GM18868 (cell line): ENCODE measurements around the gene POGZ.

ENCODE experiments used
- ATAC-seq: cut with Tn5 transposase; IDR thresholded peaks from one replicate; pipeline ENCODE4 v1.9.1; 2021; ENCODE audit warnings: mild to moderate bottlenecking, moderate library complexity; ENCODE audit not compliant: unreplicated experiment

Gene POGZ

GRCh38 chr1:151373196-151373595 lies 86.1 kb downstream of the POGZ start:
- no peak for ATAC-seq

- no peak for ATAC-seq
These were observed 87.0 kb downstream of the POGZ start, which contains the start of gene SELENBP1 for GRCh38 chr1:151372058-151372934. Gene SELENBP1, minus strand, starts transcription at chr1:151372705. Its CDS starts 64 bp downstream, at chr1:151372641.

GRCh38 chr1:151371370-151372057 lies 87.8 kb downstream of the POGZ start:
- no peak for ATAC-seq

- no peak for ATAC-seq
These were observed 88.9 kb downstream of the POGZ start for GRCh38 chr1:151370211-151370911.

- ATAC-seq: no peak
These were observed 89.7 kb downstream of the POGZ start for GRCh38 chr1:151369621-151370048.

- no peak for ATAC-seq
These were observed 90.0 kb downstream of the POGZ start for GRCh38 chr1:151369302-151369610.

- ATAC-seq: no peak
These were observed 90.6 kb downstream of the POGZ start for GRCh38 chr1:151368393-151369301.

GRCh38 chr1:151367658-151368392 lies 91.5 kb downstream of the POGZ start:
- no peak for ATAC-seq

GRCh38 chr1:151364996-151365395 lies 94.3 kb downstream of the POGZ start:
- ATAC-seq: no peak

- no peak for ATAC-seq
These were observed 96.8 kb downstream of the POGZ start for GRCh38 chr1:151362308-151363155.

GRCh38 chr1:151361883-151362282 lies 97.4 kb downstream of the POGZ start:
- ATAC-seq: no peak

- ATAC-seq: no peak
These were observed 102.6 kb downstream of the POGZ start for GRCh38 chr1:151356696-151357095.
